Motor neuron (in vitro differentiated cells): Measurements from ENCODE around the gene MCM3AP. TPM values are rescaled to one million over a fixed set of nuclear protein-coding genes. Genes with fewer than 3 reads are reported as not detected.

ENCODE experiments used
- ATAC-seq, 8 experiments: fragments of 200-7000 bp; cut with Tn5 transposase; replicated peaks in 6 of 8; 2 replicates each; pipeline ENCODE4 v1.8.0; 2021; ENCODE audit warnings: mild to moderate bottlenecking in 8 of 8, moderate library complexity in 8 of 8
- H3K27ac ChIP-seq, 2 donors: fragments of 250-450 bp; sonication (Bioruptor Pico); 2 replicates each; pipeline ENCODE4 v1.9.0; 2021; ENCODE audit warnings: antibody characterized with exemption in 2 of 2, mild to moderate bottlenecking in 2 of 2, moderate library complexity in 1 of 2
- H3K4me1 ChIP-seq, 2 donors: fragments of 250-450 bp; sonication (Bioruptor Pico); replicated peaks in 1 of 2; 2 replicates each; pipeline ENCODE4 v1.6.1; 2021; ENCODE audit warnings: antibody characterized with exemption in 2 of 2, mild to moderate bottlenecking in 2 of 2, moderate library complexity in 1 of 2
- H3K4me3 ChIP-seq, 5 donors: fragments of 250-450 bp; sonication (Bioruptor Pico); 2 replicates each; pipeline ENCODE4 v1.9.0; 2021; ENCODE audit warnings: antibody characterized with exemption in 5 of 5, mild to moderate bottlenecking in 5 of 5, moderate library complexity in 4 of 5
- WGBS, 10 experiments: fragments of 450-650 bp; shearing (Covaris generic); methylation state at CpG; one replicate each; pipeline ENCODE4 v1.0.0; 2022; 5-methylcytosine and 5-hydroxymethylcytosine counted together
- in situ Hi-C, 9 experiments: fragments of 400-800 bp; cut with MboI; loops; one replicate each; pipeline ENCODE4 v1.15.0; 2021; ENCODE audit warnings: low sequenced_read_pairs in 9 of 9, low pct_unique_long_range_greater_than_20kb in 2 of 9; ENCODE audit not compliant: unreplicated experiment in 9 of 9
- total RNA-seq, 8 experiments: library from RNA; unstranded; fragments of 300-600 nt; gene quantifications; 2 replicates each; pipeline versions ENCODE4 v1.2.3 to v1.2.4, GENCODE V29; 2022

Gene MCM3AP
- total RNA-seq, 8 experiments from 2014 or later: 41.5 to 99.3 (median 50.8) TPM

DNA sequence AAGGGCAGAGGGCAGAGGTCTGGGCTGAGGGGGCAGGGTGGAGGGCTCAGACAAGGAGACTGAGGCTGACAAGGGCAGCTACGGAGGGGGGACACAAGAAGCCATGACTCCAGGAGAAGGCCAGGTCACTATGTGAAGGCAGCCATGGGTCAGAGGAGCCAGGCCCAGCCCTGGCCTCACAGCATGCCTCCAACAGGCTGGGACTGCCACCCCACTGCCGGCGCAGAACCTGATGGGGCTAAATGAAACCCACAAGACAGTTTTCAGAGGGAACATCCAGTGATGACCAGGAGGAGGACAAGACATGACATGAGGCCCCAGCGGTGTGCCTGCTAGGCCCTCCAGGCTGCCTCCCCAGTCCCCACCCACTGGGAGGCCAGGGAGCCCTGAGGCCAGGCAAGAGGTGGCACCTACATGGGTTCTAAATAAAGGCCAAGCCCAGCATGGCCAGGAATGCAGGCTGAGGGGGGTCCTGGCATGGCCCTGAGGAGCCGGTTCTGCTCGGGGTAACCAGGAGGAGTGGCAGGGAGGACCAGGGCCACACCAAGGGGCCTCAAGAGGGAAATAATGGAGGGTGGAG lies 29.6 kb downstream of the MCM3AP start:
- 94 to 100% methylated on average over 1 to 2 of the region's 6 CpGs; no CpG with 5 or more reads in 8 of the 10 experiments for WGBS, 10 experiments
- peak in 1 of 8 experiments; percentile 17 for ATAC-seq
- no peaks in the 10 kb centered on the region for H3K4me1 ChIP-seq

DNA sequence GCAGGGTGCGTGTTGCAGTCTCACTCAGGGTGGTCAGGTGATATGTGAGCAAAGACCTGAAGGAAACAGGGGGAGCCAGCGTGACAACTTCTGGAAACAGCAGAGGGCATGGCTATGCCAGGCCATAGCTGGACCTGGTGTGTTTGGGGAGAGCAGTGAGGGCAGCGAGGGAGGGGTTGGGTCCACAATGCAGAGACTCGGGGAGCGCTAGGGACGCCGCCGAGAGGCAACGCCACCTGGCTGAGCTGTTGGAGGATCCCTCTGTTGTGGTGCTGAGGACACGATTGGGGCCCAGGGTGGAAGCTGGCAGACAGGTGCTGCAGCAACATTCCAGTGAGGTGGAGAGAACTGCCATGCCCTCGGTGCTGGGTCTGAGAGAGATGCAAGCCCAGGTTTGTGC lies 30.2 kb downstream of the MCM3AP start:
- in situ Hi-C loops: no loop called here
- 97 to 100% (median 100%) methylated on average over 1 to 7 of the region's 11 CpGs; no CpG with 5 or more reads in 5 of the 10 experiments for WGBS, 10 experiments
- Histone ChIP-seq H3K4me3 (no peak overlapping the region), H3K4me1 (no peaks in the 10 kb centered on the region), H3K27ac (no peak overlapping the region)
- ATAC-seq: no peak

More for the DNA sequence above, 29.6 kb downstream of the MCM3AP start:
- Histone ChIP-seq H3K27ac (no peak overlapping the region), H3K4me3 (no peak overlapping the region)
- in situ Hi-C loops: no loop called here

GRCh38 chr21:46254208-46254975 lies 31.0 kb downstream of the MCM3AP start:
- 77 to 100% (median 97%) methylated on average over 1 to 7 of the region's 12 CpGs; no CpG with 5 or more reads in 3 of the 10 experiments for WGBS, 10 experiments
- in situ Hi-C loops: no loop called here
- ATAC-seq: no peak

DNA sequence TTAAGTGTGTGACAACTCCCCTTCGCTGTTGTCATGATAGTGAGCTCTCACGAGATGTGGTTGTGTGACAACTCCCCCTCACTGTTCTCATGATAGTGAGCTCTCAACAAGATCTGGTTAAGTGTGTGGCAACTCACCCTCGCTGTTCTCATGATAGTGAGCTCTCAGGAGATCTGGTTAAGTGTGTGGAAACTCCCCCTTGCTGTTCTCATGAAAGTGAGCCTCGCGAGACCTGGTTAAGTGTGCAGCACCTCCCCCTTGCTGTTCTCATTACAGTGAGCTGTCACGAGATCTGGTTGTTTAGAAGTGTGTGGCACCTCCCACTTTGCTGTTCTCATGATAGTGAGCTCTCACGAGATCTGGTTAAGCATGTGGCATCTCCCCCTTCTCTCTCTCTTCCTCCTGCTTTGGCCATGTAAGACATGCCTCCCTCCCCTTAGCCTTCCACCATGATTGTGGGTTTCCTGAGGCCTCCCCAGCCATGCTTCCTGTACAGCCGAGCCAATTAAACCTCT lies 31.7 kb downstream of the MCM3AP start:
- H3K27ac ChIP-seq: no peak overlapping the region

More at GRCh38 chr21:46254208-46254975, 31.0 kb downstream of the MCM3AP start:
- no peaks in the 10 kb centered on the region for H3K4me1 ChIP-seq
- H3K27ac ChIP-seq: no peak overlapping the region
- H3K4me3 ChIP-seq: no peak overlapping the region

GRCh38 chr21:46252840-46253239 lies 32.6 kb downstream of the MCM3AP start:
- WGBS, 10 experiments: 60 to 100% (median 96%) methylated on average over 1 to 2 of the region's 4 CpGs; no CpG with 5 or more reads in 4 of the 10 experiments
- Histone ChIP-seq H3K4me1 (no peaks in the 10 kb centered on the region), H3K4me3 (no peak overlapping the region), H3K27ac (no peak overlapping the region)
- in situ Hi-C loops: no loop called here
- ATAC-seq: no peak

More for the DNA sequence above, 31.7 kb downstream of the MCM3AP start:
- WGBS, 10 experiments: 80 to 100% (median 86%) methylated on average over 1 to 7 of the region's 8 CpGs
- Histone ChIP-seq H3K4me3 (no peak overlapping the region), H3K4me1 (no peaks in the 10 kb centered on the region)
- in situ Hi-C loops: no loop called here
- peak in 6 of 8 experiments; percentile 22 to 90 (median 62) for ATAC-seq

DNA sequence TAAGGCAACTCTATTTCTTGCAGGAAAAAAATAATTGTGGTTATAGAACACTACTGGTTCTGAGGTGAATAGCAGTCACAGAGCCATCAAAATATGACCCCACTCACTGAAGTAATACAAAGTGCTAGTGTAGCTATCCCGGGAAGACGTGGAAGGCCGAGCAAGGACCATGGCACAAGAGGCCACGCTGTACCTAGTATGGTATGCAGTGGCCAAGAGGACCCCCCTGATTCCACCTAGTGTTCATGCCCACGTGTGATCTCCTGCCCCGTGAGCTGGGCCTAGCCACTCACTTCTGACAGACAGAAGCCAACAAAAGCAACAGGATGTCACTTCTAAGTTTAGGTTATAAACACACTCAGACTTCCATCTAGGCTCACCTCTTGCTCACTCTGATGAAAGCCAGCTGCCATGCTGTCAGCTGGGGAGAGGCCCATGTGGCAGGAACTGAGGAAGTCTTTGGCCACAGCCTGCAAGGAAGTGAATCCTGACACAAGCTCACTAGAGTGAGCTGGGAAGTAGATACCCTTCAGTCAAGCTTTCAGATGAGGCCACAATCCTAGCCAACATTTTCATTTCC lies 35.2 kb downstream of the MCM3AP start:
- no peak overlapping the region for H3K27ac ChIP-seq
- no peaks in the 10 kb centered on the region for H3K4me1 ChIP-seq
- no peak overlapping the region for H3K4me3 ChIP-seq
- in situ Hi-C loops: no loop called here
- ATAC-seq: no peak
- 88 to 100% (median 100%) methylated on average over 1 to 6 of the region's 6 CpGs; no CpG with 5 or more reads in 4 of the 10 experiments for WGBS, 10 experiments

- no peak overlapping the region for H3K4me3 ChIP-seq
- no peak for ATAC-seq
- no peak overlapping the region for H3K27ac ChIP-seq
- WGBS, 10 experiments: 71 to 100% (median 89%) methylated on average over 1 to 2 of the region's 2 CpGs; no CpG with 5 or more reads in 2 of the 10 experiments
- no peaks in the 10 kb centered on the region for H3K4me1 ChIP-seq
- in situ Hi-C loops: no loop called here
These were observed 36.6 kb downstream of the MCM3AP start for GRCh38 chr21:46248827-46249226.

DNA sequence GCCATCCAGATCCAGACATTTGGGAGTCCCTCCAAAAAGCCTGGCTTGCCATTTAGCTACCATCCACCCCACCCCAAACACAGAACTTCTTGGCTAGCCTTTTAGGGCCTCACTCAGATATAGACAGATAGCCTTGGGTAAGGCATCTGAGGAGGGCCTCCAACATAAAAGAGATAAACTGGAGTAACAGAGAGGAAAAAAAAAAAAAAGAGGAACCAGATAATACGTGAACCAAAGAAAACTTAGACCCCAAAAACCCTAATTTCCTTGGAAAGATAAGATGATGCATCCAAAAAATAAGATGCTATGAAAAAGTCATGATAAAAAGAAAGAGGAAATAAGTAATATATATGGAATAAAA lies 37.0 kb downstream of the MCM3AP start:
- in situ Hi-C loops: no loop called here
- no peak for ATAC-seq
- WGBS, 10 experiments: 60 to 100% (median 97%) methylated on average over 1 of the region's 1 CpG; no CpG with 5 or more reads in 1 of the 10 experiments
- no peaks in the 10 kb centered on the region for H3K4me1 ChIP-seq
- H3K4me3 ChIP-seq: no peak overlapping the region
- H3K27ac ChIP-seq: no peak overlapping the region

- no peak overlapping the region for H3K27ac ChIP-seq
- no peaks in the 10 kb centered on the region for H3K4me1 ChIP-seq
- no peak overlapping the region for H3K4me3 ChIP-seq
- WGBS, 10 experiments: 100% methylated on average over 2 of the region's 3 CpGs; no CpG with 5 or more reads in 9 of the 10 experiments
- no peak for ATAC-seq
- in situ Hi-C loops: no loop called here
These were observed 37.6 kb downstream of the MCM3AP start for GRCh38 chr21:46247699-46248421.

GRCh38 chr21:46246345-46246744 lies 39.1 kb downstream of the MCM3AP start:
- in situ Hi-C loops: no loop called here
- Histone ChIP-seq H3K4me1 (no peaks in the 10 kb centered on the region), H3K4me3 (no peak overlapping the region), H3K27ac (no peak overlapping the region)
- no peak for ATAC-seq
- 83 to 100% (median 100%) methylated on average over 1 to 5 of the region's 6 CpGs; no CpG with 5 or more reads in 3 of the 10 experiments for WGBS, 10 experiments

- 57 to 100% (median 91%) methylated on average over 1 to 3 of the region's 3 CpGs; no CpG with 5 or more reads in 2 of the 10 experiments for WGBS, 10 experiments
- Histone ChIP-seq H3K4me1 (no peaks in the 10 kb centered on the region), H3K4me3 (no peak overlapping the region), H3K27ac (no peak overlapping the region)
- ATAC-seq: no peak
- in situ Hi-C loops: no loop called here
These were observed 40.0 kb downstream of the MCM3AP start for GRCh38 chr21:46245213-46245915.

- Histone ChIP-seq H3K27ac (no peak overlapping the region), H3K4me3 (no peak overlapping the region), H3K4me1 (no peaks in the 10 kb centered on the region)
- in situ Hi-C loops: no loop called here
- no peak for ATAC-seq
- WGBS, 10 experiments: 80 to 100% (median 98%) methylated on average over 2 to 5 of the region's 8 CpGs; no CpG with 5 or more reads in 7 of the 10 experiments
These were observed 40.8 kb downstream of the MCM3AP start for GRCh38 chr21:46244602-46245001.
